GM21526 (cell line): ENCODE results near the gene RPH3AL.

Source experiments
- ATAC-seq: cut with Tn5 transposase; IDR thresholded peaks from one replicate; pipeline ENCODE4 v1.9.1; 2021; ENCODE audit warnings: moderate library complexity; ENCODE audit not compliant: unreplicated experiment, low FRiP score

The RPH3AL gene

DNA sequence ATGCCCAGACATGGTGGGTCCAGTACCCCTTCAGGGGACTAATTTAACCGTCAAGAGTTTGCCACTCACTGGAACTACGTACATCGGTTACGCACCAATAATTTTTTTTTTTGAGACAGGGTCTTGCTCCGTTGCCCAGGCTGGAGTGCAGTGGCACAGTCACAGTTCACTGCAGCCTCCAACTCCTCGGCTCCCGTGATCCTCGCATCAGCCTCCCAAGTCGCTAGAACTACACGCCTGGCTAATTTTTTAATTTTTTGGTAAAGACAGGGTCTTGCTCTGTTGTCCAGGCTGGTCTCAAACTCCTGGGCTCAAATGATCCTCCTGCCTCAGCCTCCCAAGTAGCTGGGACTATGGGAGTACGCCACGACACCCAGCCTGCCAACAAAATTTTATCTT, 15.6 kb downstream of the RPH3AL start:
- ATAC-seq = no peak

DNA sequence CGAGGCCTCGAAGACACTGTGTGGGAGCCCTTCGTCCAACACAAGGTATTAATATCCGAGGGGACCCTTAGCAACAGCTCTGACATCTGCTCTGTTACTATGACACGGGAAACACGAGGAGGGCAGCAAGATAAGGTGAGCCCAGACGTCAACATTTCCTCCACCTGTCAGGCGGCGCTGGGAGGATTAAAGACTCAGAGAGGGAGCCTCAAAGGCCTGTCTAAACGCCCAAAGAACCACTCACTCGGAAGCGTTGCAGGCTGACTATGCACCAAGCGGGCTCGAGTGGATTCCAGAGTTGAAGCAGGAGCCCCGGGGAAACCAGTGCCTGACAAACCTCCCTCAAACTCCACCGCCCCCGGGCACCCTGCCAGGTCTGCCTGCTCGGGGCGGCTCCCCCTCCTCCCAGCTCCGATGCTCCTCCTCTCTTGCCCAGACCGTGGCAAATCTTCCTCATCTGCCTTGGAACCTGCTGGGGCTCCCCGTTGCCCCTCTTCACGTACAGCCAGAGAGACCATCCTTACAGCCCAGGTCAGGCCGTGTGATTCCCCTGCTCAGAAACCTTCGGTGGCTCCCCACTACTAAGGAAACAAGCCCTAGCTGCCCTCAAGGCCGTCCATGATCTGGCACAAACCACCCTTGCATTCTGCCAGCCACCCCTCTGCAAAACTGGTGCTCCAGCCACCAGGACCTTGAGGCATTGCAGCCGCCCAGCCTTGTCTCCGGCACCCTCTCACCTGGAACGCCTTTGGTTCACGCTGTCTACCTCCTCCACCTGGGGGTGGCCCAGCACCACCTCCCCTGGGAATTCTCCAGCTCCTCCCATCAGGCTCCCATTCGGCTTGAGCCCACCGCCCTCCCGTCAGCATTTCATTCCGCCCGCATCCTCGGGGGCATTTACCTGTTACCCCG, 16.2 kb downstream of the RPH3AL start:
- no peak for ATAC-seq

DNA sequence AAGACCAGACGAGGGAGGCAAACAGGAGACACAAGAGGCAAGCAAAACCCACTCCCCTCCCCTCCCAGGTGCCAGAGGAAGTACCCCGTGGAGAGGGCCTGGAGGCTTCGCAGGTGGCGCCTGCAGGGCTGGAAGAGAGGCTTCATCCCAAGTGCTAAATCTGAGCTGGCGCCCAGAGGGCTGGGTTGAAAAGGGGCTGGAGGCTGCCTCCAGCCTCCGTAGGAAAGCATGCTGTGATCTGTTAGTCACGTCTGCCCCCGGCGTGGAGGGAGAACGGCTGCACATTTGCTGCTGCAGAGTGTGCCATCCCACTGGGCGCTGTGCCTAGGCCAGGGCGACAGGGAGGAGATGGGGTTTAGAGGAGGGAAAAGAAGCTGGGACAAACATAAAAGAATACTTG, 16.9 kb downstream of the RPH3AL start:
- ATAC-seq = no peak

DNA sequence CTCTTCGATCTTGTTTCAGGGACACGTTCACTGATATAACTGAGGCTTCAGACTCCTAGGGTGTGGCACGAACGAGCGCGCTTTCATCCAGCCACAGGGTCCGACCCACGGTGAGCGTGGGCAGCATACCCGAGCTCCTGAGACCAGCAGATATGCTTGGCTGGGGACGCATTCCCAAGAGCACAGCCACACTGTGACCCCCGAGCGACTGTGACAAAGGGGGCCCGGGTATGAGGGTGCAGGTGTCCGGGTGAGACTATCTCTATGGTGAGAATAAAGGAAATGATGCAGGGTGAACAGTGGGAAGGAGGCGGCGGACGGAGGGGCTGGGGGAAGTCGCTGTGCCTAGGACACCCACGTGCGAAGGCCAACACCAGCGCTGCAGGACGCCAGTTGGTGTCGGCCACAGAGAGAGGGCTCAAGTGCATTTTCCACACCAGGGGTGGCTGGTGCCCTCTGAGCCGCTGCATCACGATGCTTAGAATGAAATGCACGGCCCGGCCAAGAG, 17.6 kb downstream of the RPH3AL start:
- ATAC-seq = no peak

- ATAC-seq = no peak
Observed at GRCh38 chr17:333626-334396, 18.8 kb downstream of the RPH3AL start.

GRCh38 chr17:332558-333322, 19.9 kb downstream of the RPH3AL start:
- no peak for ATAC-seq

DNA sequence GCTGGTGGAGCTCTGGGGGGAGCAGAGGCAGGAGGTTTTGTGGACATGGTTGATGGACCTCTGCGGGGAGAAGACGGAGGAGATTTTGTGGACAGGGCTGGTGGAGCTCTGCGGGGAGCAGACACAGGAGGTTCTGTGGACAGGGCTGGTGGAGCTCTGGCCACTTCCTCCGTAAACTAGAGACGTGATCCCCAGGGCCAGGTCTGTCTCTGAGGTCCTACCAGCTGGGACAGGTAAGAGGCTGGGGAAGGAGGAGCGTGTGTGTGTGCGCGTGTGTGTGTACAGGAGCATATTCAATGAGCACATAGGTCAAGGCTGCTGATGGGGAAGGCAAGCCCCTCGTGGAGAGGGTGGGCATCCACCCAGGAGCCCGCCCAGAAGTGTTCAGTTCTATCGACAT, 20.6 kb downstream of the RPH3AL start:
- no peak for ATAC-seq

GRCh38 chr17:330993-331701, 21.5 kb downstream of the RPH3AL start:
- no peak for ATAC-seq

DNA sequence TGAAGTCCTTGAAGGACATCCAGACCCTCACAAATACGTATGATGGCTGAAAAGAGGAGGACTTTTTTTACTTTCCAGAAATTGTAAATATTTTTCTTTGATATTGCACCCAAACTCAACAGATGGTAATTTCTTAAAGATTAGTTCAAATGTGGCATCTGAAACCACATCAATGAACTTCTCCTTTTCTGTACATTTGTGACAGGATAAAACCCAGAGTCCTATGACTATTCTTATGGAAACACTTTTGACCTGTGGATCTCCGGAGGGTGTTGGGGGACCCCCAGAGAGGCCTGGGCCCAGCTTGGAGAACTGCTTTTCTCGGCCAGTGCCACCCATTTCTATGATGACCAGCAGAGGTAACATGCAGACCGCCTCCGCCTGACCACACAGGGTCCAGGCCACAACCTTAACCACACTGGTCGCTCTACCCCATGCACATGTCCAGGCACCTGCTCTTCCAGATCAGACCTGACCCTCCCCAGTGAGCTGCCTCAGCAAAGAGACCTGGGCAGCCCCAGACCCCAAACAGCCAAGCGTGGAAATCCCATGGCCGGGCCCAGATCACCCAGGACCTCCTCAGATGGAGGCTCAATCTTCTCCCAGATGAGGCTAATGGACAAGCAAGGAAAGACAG, 22.7 kb downstream of the RPH3AL start:
- no peak for ATAC-seq

DNA sequence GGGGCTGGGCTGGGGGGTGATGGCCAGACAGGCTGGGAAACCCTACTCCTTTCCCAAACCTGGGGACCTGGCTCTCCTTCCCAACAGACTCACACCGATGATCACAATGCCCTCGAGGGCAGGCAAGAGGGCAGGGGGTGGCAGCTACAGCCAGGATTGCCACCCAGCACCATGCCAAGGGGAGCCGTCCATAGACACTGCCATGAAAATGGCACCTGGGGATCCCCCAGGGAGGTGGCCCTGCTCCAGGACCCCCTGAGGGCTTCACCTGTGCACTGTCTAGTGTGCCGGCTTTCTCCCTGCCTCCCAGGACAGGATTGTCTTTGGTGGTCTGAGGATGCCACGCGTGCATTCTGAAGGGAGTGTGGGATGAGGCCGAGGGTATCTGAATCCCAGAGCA, 24.6 kb downstream of the RPH3AL start:
- ATAC-seq = no peak

- ATAC-seq = no peak
Observed at GRCh38 chr17:327296-327695, 25.3 kb downstream of the RPH3AL start.

- no peak for ATAC-seq
Observed at GRCh38 chr17:326010-326621, 26.5 kb downstream of the RPH3AL start.

DNA sequence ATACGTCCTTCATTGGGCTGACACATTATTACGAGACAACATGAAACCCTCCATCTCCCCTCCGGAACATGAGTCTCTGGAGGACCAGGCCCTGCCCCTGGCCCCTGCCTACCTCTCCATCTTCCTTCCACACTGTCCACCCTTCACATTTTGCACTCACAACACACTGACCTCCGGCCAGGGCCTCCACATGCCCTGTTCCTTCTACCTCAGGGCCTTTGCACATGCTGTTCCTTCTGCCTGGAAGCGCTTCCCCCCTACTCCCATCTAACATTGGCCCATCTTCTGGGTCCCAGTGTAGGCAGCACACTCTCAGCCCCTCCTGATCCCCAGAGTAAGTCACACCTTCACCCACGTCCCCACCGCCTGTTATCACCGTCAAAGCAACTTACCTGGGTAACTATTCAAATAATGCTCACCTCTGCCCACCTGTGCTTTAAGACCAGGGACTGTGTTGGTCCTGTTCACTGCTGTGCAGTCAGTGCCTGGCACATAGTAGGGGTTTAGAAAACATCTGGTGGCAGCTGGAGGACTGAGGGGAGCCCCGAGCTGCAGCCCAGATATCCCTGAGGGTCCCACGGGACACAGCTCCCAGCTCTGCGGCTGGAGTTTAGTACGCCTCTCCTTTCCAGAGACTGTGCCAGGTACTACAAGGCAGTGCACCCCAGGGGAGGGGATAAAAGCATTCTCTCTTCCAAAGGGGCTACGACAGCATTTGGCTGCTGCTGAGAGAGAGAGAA, 27.2 kb downstream of the RPH3AL start:
- no peak for ATAC-seq

GRCh38 chr17:323721-324571, 28.7 kb downstream of the RPH3AL start:
- no peak for ATAC-seq

GRCh38 chr17:323181-323580, 29.4 kb downstream of the RPH3AL start:
- ATAC-seq = no peak

GRCh38 chr17:322006-322780, 30.4 kb downstream of the RPH3AL start:
- no peak for ATAC-seq

DNA sequence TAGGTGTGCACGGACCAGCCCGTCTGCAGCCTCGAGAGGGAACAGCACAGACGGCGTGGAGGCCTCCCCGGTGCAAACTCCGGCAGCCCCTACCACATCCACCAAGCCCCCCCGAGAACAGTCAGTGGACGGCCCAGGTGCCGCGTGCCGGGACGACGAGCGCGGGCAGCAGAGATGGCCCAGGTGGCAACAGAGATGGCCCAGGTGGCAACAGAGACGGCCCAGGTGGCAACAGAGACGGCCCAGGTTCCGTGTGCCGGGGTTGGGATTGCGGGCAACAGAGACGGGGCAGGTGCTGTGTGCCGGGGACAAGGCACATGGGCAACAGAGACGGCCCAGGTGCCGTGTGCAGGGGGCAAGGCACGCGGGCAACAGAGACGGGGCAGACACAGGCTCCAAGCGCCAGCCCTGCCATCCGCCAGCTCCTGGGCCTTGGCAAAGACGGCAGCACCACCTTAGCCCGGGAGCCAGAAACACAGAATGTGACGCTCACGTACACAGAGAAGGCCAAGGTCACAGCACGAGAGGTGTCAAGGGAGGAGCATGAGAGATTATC, 31.1 kb downstream of the RPH3AL start:
- no peak for ATAC-seq
